Raji (cell line): ENCODE measurements around the gene LDLRAD4.

Experiments used
- POLR2A ChIP-seq: IDR thresholded peaks from 2 replicates; pipeline ENCODE4 v1.6.1; 2011; ENCODE audit warnings: low read depth, low read length, control low read depth; ENCODE audit not compliant: insufficient read depth

Gene LDLRAD4

GRCh38 chr18:13471198-13471845 lies 252.8 kb downstream of the LDLRAD4 start:
- TF ChIP-seq POLR2A = no peak

- TF ChIP-seq POLR2A = no peak
Observed at GRCh38 chr18:13471971-13472628, 253.5 kb downstream of the LDLRAD4 start.

- no peak for TF ChIP-seq POLR2A
Observed at GRCh38 chr18:13473751-13474150, 255.2 kb downstream of the LDLRAD4 start.

GRCh38 chr18:13474336-13474735 lies 255.8 kb downstream of the LDLRAD4 start:
- TF ChIP-seq POLR2A = no peak

- TF ChIP-seq POLR2A = no peak
Observed at GRCh38 chr18:13474907-13475545, 256.5 kb downstream of the LDLRAD4 start.

- no peak for TF ChIP-seq POLR2A
Observed at GRCh38 chr18:13477147-13477683, 258.7 kb downstream of the LDLRAD4 start.

- no peak for TF ChIP-seq POLR2A
Observed at GRCh38 chr18:13480571-13481255, 262.2 kb downstream of the LDLRAD4 start.

- TF ChIP-seq POLR2A = no peak
Observed at GRCh38 chr18:13481331-13481730, 262.8 kb downstream of the LDLRAD4 start.

- TF ChIP-seq POLR2A = no peak
Observed at GRCh38 chr18:13481820-13482617, 263.5 kb downstream of the LDLRAD4 start.

GRCh38 chr18:13482618-13482945 lies 264.0 kb downstream of the LDLRAD4 start:
- no peak for TF ChIP-seq POLR2A

GRCh38 chr18:13483316-13484270 lies 265.0 kb downstream of the LDLRAD4 start:
- no peak for TF ChIP-seq POLR2A

GRCh38 chr18:13485182-13485581 lies 266.6 kb downstream of the LDLRAD4 start:
- no peak for TF ChIP-seq POLR2A

GRCh38 chr18:13485604-13486003 lies 267.0 kb downstream of the LDLRAD4 start:
- no peak for TF ChIP-seq POLR2A

GRCh38 chr18:13486284-13486683 lies 267.7 kb downstream of the LDLRAD4 start:
- TF ChIP-seq POLR2A = no peak
